Mononuclear cell (primary cell): ENCODE results near the gene EPRS1. TPM values are rescaled to one million over a fixed set of nuclear protein-coding genes. Genes with fewer than 3 reads are reported as not detected.
"Not testable (repeated sequence)": the region's sequence is repeated elsewhere in the genome, so short reads cannot be mapped to it uniquely, and the experiment has no call there.

Experiments
- H3K27me3 ChIP-seq: 2 replicates; pipeline ENCODE4 v1.6.0; 2011; ENCODE audit warnings: low read length, control low read depth; ENCODE audit not compliant: insufficient read depth
- H3K4me1 ChIP-seq: 2 replicates; pipeline ENCODE4 v1.5.1; 2011; ENCODE audit warnings: mild to moderate bottlenecking, low read length, control low read depth; ENCODE audit not compliant: insufficient read depth
- H3K4me3 ChIP-seq: 2 replicates; pipeline ENCODE4 v1.5.1; 2011; ENCODE audit warnings: mild to moderate bottlenecking, low read length, moderate library complexity
- H3K9me3 ChIP-seq: 2 replicates; pipeline ENCODE4 v1.5.1; 2011; ENCODE audit warnings: low read depth, mild to moderate bottlenecking, control low read depth, low read length
- total RNA-seq: library from RNA; depleted of rRNA; stranded (reverse); fragments of >200 nt; gene quantifications from one replicate; pipeline ENCODE4 v1.2.3, GENCODE V29; 2012

The EPRS1 gene
- total RNA-seq, result 55.9 TPM

- no peaks in the 10 kb centered on the region for H3K9me3 ChIP-seq
- H3K4me3 ChIP-seq, result peak within 1 kb of the TSS; percentile 92
- no peaks in the 10 kb centered on the region for H3K27me3 ChIP-seq
- H3K4me1 ChIP-seq, result peaks cover 26% of the 10 kb centered on the region
These were observed at the start of gene EPRS1 for GRCh38 chr1:220046052-220046930. TSS of gene EPRS1 (minus strand) at chr1:220046505. CDS start at chr1:220046388, 117 bp downstream.

- H3K9me3 ChIP-seq, result no peaks in the 10 kb centered on the region
- H3K4me1 ChIP-seq, result peaks cover 26% of the 10 kb centered on the region
- H3K4me3 ChIP-seq, result peak within 1 kb of the TSS; percentile 86
- H3K27me3 ChIP-seq, result no peaks in the 10 kb centered on the region
These were observed 48.0 kb upstream of the EPRS1 start, which contains the start of gene IARS2 for GRCh38 chr1:220094016-220094911. TSS of gene IARS2 (plus strand) at chr1:220094132. CDS start at chr1:220094217, 85 bp downstream.

- H3K4me3 ChIP-seq, result no peak overlapping the region
- H3K4me1 ChIP-seq, result peaks cover 34% of the 10 kb centered on the region
These were observed 47.2 kb upstream of the EPRS1 start for GRCh38 chr1:220093361-220094015.

GRCh38 chr1:220092694-220093093, 46.4 kb upstream of the EPRS1 start:
- H3K9me3 ChIP-seq, result no peaks in the 10 kb centered on the region
- peaks cover 34% of the 10 kb centered on the region for H3K4me1 ChIP-seq

More at GRCh38 chr1:220093361-220094015, 47.2 kb upstream of the EPRS1 start:
- Histone ChIP-seq H3K9me3 (no peaks in the 10 kb centered on the region), H3K27me3 (no peaks in the 10 kb centered on the region)

GRCh38 chr1:220089650-220090556, 43.6 kb upstream of the EPRS1 start, which contains the start of gene BPNT1:
TSS of gene BPNT1 (minus strand) at chr1:220089788. CDS start at chr1:220079846, 9,942 bp downstream.
- H3K27me3 ChIP-seq, result no peaks in the 10 kb centered on the region
- H3K9me3 ChIP-seq, result no peaks in the 10 kb centered on the region
- H3K4me1 ChIP-seq, result peaks cover 26% of the 10 kb centered on the region
- H3K4me3 ChIP-seq, result peak within 1 kb of the TSS; percentile 71

More at GRCh38 chr1:220092694-220093093, 46.4 kb upstream of the EPRS1 start:
- H3K27me3 ChIP-seq, result no peaks in the 10 kb centered on the region
- H3K4me3 ChIP-seq, result no peak overlapping the region

GRCh38 chr1:220086261-220086686, 40.0 kb upstream of the EPRS1 start:
- not testable (repeated sequence) for H3K4me3 ChIP-seq, H3K9me3 ChIP-seq, H3K27me3 ChIP-seq
- H3K4me1 ChIP-seq, result peaks cover 14% of the 10 kb centered on the region

- H3K27me3 ChIP-seq, result no peaks in the 10 kb centered on the region
- no peaks in the 10 kb centered on the region for H3K9me3 ChIP-seq
- H3K4me1 ChIP-seq, result peaks cover 8% of the 10 kb centered on the region
- no peak overlapping the region for H3K4me3 ChIP-seq
These were observed 38.2 kb upstream of the EPRS1 start for GRCh38 chr1:220084460-220084859.

- Histone ChIP-seq H3K27me3 (no peaks in the 10 kb centered on the region), H3K4me1 (no peaks in the 10 kb centered on the region), H3K4me3 (no peak overlapping the region), H3K9me3 (no peaks in the 10 kb centered on the region)
These were observed 31.6 kb upstream of the EPRS1 start for GRCh38 chr1:220077887-220078286.

- Histone ChIP-seq H3K27me3 (no peaks in the 10 kb centered on the region), H3K4me1 (no peaks in the 10 kb centered on the region), H3K4me3 (no peak overlapping the region), H3K9me3 (no peaks in the 10 kb centered on the region)
These were observed 30.8 kb upstream of the EPRS1 start for GRCh38 chr1:220076861-220077762.

- H3K4me3 ChIP-seq, result no peak overlapping the region
- H3K4me1 ChIP-seq, result no peaks in the 10 kb centered on the region
- no peaks in the 10 kb centered on the region for H3K9me3 ChIP-seq
- no peaks in the 10 kb centered on the region for H3K27me3 ChIP-seq
These were observed 21.2 kb upstream of the EPRS1 start for GRCh38 chr1:220067269-220068204.

GRCh38 chr1:220062629-220063028, 16.3 kb upstream of the EPRS1 start:
- Histone ChIP-seq H3K4me3 (no peak overlapping the region), H3K9me3 (no peaks in the 10 kb centered on the region), H3K4me1 (no peaks in the 10 kb centered on the region), H3K27me3 (no peaks in the 10 kb centered on the region)

- Histone ChIP-seq H3K4me3 (no peak overlapping the region), H3K9me3 (no peaks in the 10 kb centered on the region), H3K27me3 (no peaks in the 10 kb centered on the region), H3K4me1 (no peaks in the 10 kb centered on the region)
These were observed 14.6 kb upstream of the EPRS1 start for GRCh38 chr1:220060876-220061275.
